ENCODE measurements around the gene HERC6.

DNA sequence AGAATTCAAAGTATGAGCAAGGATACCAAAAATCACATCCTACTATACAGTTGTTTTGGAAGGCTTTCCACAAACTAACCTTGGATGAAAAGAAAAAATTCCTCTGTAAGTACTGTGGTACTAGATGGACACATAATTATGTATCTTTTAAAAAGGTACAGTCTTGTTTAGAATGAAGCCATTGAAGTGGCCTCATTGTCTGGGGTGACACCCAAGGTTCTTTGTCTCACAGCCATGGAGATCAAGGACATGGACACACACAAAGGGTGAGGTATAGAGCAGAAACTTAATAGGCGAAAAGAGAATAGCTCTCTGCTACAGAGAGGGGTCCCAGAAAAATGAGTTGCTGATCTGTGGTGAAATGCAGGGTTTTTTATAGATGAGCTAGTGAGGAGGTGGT lies 61.5 kb downstream of the HERC6 start:
- TF ChIP-seq, protein P1, sequence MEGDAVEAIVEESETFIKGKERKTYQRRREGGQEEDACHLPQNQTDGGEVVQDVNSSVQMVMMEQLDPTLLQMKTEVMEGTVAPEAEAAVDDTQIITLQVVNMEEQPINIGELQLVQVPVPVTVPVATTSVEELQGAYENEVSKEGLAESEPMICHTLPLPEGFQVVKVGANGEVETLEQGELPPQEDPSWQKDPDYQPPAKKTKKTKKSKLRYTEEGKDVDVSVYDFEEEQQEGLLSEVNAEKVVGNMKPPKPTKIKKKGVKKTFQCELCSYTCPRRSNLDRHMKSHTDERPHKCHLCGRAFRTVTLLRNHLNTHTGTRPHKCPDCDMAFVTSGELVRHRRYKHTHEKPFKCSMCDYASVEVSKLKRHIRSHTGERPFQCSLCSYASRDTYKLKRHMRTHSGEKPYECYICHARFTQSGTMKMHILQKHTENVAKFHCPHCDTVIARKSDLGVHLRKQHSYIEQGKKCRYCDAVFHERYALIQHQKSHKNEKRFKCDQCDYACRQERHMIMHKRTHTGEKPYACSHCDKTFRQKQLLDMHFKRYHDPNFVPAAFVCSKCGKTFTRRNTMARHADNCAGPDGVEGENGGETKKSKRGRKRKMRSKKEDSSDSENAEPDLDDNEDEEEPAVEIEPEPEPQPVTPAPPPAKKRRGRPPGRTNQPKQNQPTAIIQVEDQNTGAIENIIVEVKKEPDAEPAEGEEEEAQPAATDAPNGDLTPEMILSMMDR (IDR thresholded peaks at IDR 0.05): no peak
- TF ChIP-seq POLR2A (IDR thresholded peaks at IDR 0.05): no peak

Data from Peyer's patch (tissue), 4 donors.